H1 (cell line): ENCODE data around the gene CRCP.
"Not testable (repeated sequence)": the region's sequence is repeated elsewhere in the genome, so short reads cannot be mapped to it uniquely, and the experiment has no call there.

Source experiments
- CBX5 ChIP-seq: fragments of 300-800, 300-1000 bp; sonication (generic); IDR thresholded peaks from 2 replicates; pipeline ENCODE4 v1.7.1; 2016; ENCODE audit warnings: antibody characterized with exemption, low read length, low read depth
- CTCF ChIP-seq, 3 experiments: IDR thresholded peaks; 1 replicate in 2 of 3; 2 replicates in 1 of 3; pipeline versions ENCODE4 v1.5.1 to v1.6.1; 2011; ENCODE audit warnings: low read length in 3 of 3, mild to moderate bottlenecking in 3 of 3, inconsistent platforms in 2 of 3, low read depth in 1 of 3, moderate library complexity in 1 of 3; ENCODE audit not compliant: insufficient read depth in 1 of 3; ENCODE audit errors: control extremely low read depth in 1 of 3
- EGR1 ChIP-seq: IDR thresholded peaks from 2 replicates; pipeline ENCODE4 v1.6.1; 2011; ENCODE audit warnings: low read depth, low read length, borderline replicate concordance
- NRF1 ChIP-seq: IDR thresholded peaks from 2 replicates; pipeline ENCODE4 v1.6.1; 2011; ENCODE audit warnings: mild to moderate bottlenecking, low read depth, low read length, improper control_type of control experiment
- POLR2A ChIP-seq, 2 experiments: IDR thresholded peaks; 1 replicate in 1 of 2; 2 replicates in 1 of 2; pipeline ENCODE4 v1.6.1; 2011; ENCODE audit warnings: low read depth in 2 of 2, low read length in 2 of 2, mild to moderate bottlenecking in 2 of 2; ENCODE audit errors: control extremely low read depth in 1 of 2

GRCh38 chr7:66116680-66117420, 2.2 kb downstream of the CRCP start:
- TF ChIP-seq CTCF (IDR thresholded peaks at IDR 0.05; ENCODE audit: control extremely low read depth in 1 of 3, insufficient read depth in 1 of 3, low read depth in 1 of 3, low read length in 3 of 3); POLR2A (IDR thresholded peaks at IDR 0.05; ENCODE audit: control extremely low read depth in 1 of 2, low read depth in 2 of 2, low read length in 2 of 2); EGR1; NRF1; CBX5: not testable (repeated sequence)
